HEK293 (cell line): ENCODE data around the gene SLC35F4.

Source experiments
- CTCF ChIA-PET: fragments of 350-600 bp; formaldehyde crosslinking; extraction: SDS; loops from one replicate; lab custom pipeline; 2021; ENCODE audit warnings: antibody characterized with exemption; lab: Yijun Ruan, JAX
- POLR2A ChIA-PET: fragments of 300-600 bp; formaldehyde crosslinking; extraction: SDS; loops from one replicate; lab custom pipeline; 2020; ENCODE audit warnings: antibody characterized with exemption, inconsistent platforms; lab: Yijun Ruan, JAX
- H3K27ac ChIP-seq: fragments of 200-500 bp; sonication (Bioruptor generic); 2 replicates; pipeline ENCODE4 v1.5.1; 2014; ENCODE audit warnings: low read depth, low read length, control low read depth, inconsistent platforms; ENCODE audit errors: extremely low read depth
- H3K36me3 ChIP-seq, 2 experiments: fragments of 200-500 bp in 1 of 2; sonication (Bioruptor generic) in 1 of 2; 1 replicate in 1 of 2; 2 replicates in 1 of 2; pipeline ENCODE4 v1.5.1; 2014 to 2017; ENCODE audit warnings: inconsistent platforms in 2 of 2, low read length in 2 of 2; ENCODE audit not compliant: control insufficient read depth in 2 of 2, insufficient read depth in 1 of 2
- H3K4me1 ChIP-seq: fragments of 200-500 bp; sonication (Bioruptor generic); 2 replicates; pipeline ENCODE4 v1.5.1; 2014; ENCODE audit warnings: mild to moderate bottlenecking, low read length, inconsistent platforms; ENCODE audit not compliant: control insufficient read depth, insufficient read depth
- H3K4me3 ChIP-seq: 2 replicates; pipeline ENCODE4 v1.5.1; 2011; ENCODE audit warnings: low read depth, mild to moderate bottlenecking, control low read depth, low read length, moderate library complexity
- H3K9me3 ChIP-seq: fragments of 200-500 bp; sonication (Bioruptor generic); 2 replicates; pipeline ENCODE4 v1.5.1; 2014; ENCODE audit warnings: low read depth, low read length, inconsistent platforms; ENCODE audit not compliant: control insufficient read depth, insufficient read depth
- HOXA7 ChIP-seq: sonication (generic); formaldehyde crosslinking; IDR thresholded peaks from 2 replicates; pipeline ENCODE4 v1.8.1; 2022; ENCODE audit warnings: missing genetic modification reagents, borderline replicate concordance
- SP3 ChIP-seq: fragments of 450-650 bp; formaldehyde crosslinking; IDR thresholded peaks from 2 replicates; pipeline ENCODE4 v1.5.1; 2016; ENCODE audit warnings: missing biosample characterization, missing genetic modification characterization
- ZBTB10 ChIP-seq: fragments of 450-650 bp; formaldehyde crosslinking; IDR thresholded peaks from 2 replicates; pipeline ENCODE4 v1.5.1; 2016; ENCODE audit warnings: missing biosample characterization, missing genetic modification characterization
- ZBTB48 ChIP-seq: fragments of 450-650 bp; formaldehyde crosslinking; IDR thresholded peaks from 2 replicates; pipeline ENCODE4 v1.5.1; 2016; ENCODE audit warnings: missing biosample characterization, missing genetic modification characterization
- ZIC2 ChIP-seq: fragments of 450-650 bp; formaldehyde crosslinking; IDR thresholded peaks from 2 replicates; pipeline ENCODE4 v1.5.1; 2016; ENCODE audit warnings: missing biosample characterization, missing genetic modification characterization
- ZNF423 ChIP-seq: fragments of 450-650 bp; formaldehyde crosslinking; IDR thresholded peaks from 2 replicates; pipeline ENCODE4 v1.5.1; 2016; ENCODE audit warnings: missing biosample characterization, missing genetic modification characterization
- ZNF600 ChIP-seq: fragments of 450-650 bp; formaldehyde crosslinking; IDR thresholded peaks from 2 replicates; pipeline ENCODE4 v1.5.1; 2016; ENCODE audit warnings: missing biosample characterization, missing genetic modification characterization
- ZNF658 ChIP-seq: fragments of 450-650 bp; formaldehyde crosslinking; IDR thresholded peaks from 2 replicates; pipeline ENCODE4; 2016; ENCODE audit warnings: missing biosample characterization, missing genetic modification characterization
- ZNF830 ChIP-seq: fragments of 450-650 bp; IDR thresholded peaks from 2 replicates; pipeline ENCODE4 v1.5.0; 2018; ENCODE audit warnings: missing biosample characterization, missing genetic modification characterization, low read depth, mild to moderate bottlenecking, moderate library complexity
- TF ChIP-seq, protein P1 (sequence below): fragments of 450-650 bp; formaldehyde crosslinking; IDR thresholded peaks from 2 replicates; pipeline ENCODE4 v1.5.1; 2017; ENCODE audit warnings: missing biosample characterization, missing genetic modification characterization
- TF ChIP-seq, protein P2 (sequence below): fragments of 450-650 bp; formaldehyde crosslinking; IDR thresholded peaks from 2 replicates; pipeline ENCODE4 v1.5.1; 2016; ENCODE audit warnings: missing biosample characterization, missing genetic modification characterization
- TF ChIP-seq, protein P3 (sequence below): fragments of 450-650 bp; formaldehyde crosslinking; IDR thresholded peaks from 2 replicates; pipeline ENCODE4 v1.5.1; 2017; ENCODE audit warnings: missing biosample characterization, mild to moderate bottlenecking, missing genetic modification characterization, moderate library complexity
- TF ChIP-seq, protein P4 (sequence below): fragments of 450-650 bp; formaldehyde crosslinking; IDR thresholded peaks from 2 replicates; pipeline ENCODE4 v1.5.1; 2016; ENCODE audit warnings: missing biosample characterization, missing genetic modification characterization

SLC35F4 gene

DNA sequence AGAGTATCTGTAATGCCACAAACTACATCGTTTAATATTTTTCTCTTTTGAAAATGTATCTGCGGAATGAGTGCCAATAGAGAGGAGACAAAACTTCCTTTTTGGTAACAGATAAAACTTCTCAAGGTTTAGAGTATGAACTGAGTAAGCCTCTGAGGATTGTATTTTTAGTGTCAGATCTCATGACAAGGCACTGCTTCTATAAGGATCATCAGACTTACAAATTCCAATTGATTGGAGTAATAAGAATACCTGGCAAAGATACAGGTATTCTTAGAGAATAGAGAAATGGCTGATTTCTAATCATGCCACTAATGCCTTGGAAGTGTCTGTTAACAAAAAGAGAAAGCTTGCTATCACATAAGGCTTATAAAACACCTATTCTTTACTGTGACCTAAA lies 45.3 kb downstream of the SLC35F4 start:
- CTCF ChIA-PET: no interaction called here
- POLR2A ChIA-PET: no interaction called here
- TF ChIP-seq ZBTB48 (tag by site-specific recombination) (no peak), ZNF423 (no peak), ZNF600 (tag by site-specific recombination) (no peak), ZNF658 (tag by site-specific recombination) (no peak), ZNF830 (no peak), HOXA7 (CRISPR knock-in tag) (no peak), ZIC2 (tag by site-specific recombination) (no peak), ZBTB10 (tag by site-specific recombination) (no peak)
- TF ChIP-seq, protein P1, sequence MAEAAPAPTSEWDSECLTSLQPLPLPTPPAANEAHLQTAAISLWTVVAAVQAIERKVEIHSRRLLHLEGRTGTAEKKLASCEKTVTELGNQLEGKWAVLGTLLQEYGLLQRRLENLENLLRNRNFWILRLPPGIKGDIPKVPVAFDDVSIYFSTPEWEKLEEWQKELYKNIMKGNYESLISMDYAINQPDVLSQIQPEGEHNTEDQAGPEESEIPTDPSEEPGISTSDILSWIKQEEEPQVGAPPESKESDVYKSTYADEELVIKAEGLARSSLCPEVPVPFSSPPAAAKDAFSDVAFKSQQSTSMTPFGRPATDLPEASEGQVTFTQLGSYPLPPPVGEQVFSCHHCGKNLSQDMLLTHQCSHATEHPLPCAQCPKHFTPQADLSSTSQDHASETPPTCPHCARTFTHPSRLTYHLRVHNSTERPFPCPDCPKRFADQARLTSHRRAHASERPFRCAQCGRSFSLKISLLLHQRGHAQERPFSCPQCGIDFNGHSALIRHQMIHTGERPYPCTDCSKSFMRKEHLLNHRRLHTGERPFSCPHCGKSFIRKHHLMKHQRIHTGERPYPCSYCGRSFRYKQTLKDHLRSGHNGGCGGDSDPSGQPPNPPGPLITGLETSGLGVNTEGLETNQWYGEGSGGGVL: no peak
- TF ChIP-seq, protein P2, sequence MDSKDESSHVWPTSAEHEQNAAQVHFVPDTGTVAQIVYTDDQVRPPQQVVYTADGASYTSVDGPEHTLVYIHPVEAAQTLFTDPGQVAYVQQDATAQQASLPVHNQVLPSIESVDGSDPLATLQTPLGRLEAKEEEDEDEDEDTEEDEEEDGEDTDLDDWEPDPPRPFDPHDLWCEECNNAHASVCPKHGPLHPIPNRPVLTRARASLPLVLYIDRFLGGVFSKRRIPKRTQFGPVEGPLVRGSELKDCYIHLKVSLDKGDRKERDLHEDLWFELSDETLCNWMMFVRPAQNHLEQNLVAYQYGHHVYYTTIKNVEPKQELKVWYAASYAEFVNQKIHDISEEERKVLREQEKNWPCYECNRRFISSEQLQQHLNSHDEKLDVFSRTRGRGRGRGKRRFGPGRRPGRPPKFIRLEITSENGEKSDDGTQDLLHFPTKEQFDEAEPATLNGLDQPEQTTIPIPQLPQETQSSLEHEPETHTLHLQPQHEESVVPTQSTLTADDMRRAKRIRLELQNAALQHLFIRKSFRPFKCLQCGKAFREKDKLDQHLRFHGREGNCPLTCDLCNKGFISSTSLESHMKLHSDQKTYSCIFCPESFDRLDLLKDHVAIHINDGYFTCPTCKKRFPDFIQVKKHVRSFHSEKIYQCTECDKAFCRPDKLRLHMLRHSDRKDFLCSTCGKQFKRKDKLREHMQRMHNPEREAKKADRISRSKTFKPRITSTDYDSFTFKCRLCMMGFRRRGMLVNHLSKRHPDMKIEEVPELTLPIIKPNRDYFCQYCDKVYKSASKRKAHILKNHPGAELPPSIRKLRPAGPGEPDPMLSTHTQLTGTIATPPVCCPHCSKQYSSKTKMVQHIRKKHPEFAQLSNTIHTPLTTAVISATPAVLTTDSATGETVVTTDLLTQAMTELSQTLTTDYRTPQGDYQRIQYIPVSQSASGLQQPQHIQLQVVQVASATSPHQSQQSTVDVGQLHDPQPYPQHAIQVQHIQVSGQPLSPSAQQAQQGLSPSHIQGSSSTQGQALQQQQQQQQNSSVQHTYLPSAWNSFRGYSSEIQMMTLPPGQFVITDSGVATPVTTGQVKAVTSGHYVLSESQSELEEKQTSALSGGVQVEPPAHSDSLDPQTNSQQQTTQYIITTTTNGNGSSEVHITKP: no peak

DNA sequence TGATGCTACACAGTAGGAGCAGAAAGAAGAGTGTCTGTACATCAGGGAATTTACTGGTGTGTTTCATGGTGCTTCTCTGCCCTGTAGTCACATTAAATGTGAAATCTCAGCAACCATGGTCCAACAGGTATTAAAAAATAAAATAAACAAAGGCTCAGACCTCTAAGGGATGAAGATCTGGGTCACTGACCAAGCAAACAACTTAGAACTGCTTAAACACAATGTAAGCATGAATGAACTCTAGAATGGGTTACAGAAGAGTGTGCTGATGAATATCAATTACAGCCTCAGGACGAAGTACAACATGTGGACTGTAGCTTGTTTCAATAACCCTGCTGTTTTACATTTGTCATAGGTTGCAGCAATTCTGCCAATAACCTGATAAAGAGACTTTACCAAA lies 47.4 kb downstream of the SLC35F4 start:
- Histone ChIP-seq H3K4me3 (no peak overlapping the region), H3K9me3 (no peaks in the 10 kb centered on the region), H3K27ac (no peak overlapping the region), H3K36me3 (no peaks in the 10 kb centered on the region), H3K4me1 (peaks cover 2% of the 10 kb centered on the region; the same call in 1 of the 2 replicates)
- ChIA-PET CTCF (no interaction called here), POLR2A (no interaction called here)
- TF ChIP-seq, protein P3, sequence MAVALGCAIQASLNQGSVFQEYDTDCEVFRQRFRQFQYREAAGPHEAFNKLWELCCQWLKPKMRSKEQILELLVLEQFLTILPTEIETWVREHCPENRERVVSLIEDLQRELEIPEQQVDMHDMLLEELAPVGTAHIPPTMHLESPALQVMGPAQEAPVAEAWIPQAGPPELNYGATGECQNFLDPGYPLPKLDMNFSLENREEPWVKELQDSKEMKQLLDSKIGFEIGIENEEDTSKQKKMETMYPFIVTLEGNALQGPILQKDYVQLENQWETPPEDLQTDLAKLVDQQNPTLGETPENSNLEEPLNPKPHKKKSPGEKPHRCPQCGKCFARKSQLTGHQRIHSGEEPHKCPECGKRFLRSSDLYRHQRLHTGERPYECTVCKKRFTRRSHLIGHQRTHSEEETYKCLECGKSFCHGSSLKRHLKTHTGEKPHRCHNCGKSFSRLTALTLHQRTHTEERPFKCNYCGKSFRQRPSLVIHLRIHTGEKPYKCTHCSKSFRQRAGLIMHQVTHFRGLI (tag by site-specific recombination): no peak
- no peak for TF ChIP-seq SP3 (tag by site-specific recombination)
- TF ChIP-seq, protein P4, sequence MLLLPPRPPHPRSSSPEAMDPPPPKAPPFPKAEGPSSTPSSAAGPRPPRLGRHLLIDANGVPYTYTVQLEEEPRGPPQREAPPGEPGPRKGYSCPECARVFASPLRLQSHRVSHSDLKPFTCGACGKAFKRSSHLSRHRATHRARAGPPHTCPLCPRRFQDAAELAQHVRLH (tag by site-specific recombination): no peak

More for the DNA sequence above, 45.3 kb downstream of the SLC35F4 start:
- H3K4me3 ChIP-seq: no peak overlapping the region
- H3K36me3 ChIP-seq: no peaks in the 10 kb centered on the region
- H3K4me1 ChIP-seq: peaks cover 2% of the 10 kb centered on the region; the same call in 1 of the 2 replicates
- H3K9me3 ChIP-seq: no peaks in the 10 kb centered on the region
- H3K27ac ChIP-seq: no peak overlapping the region
